ENCODE measurements around the gene KRTAP5-1.

The KRTAP5-1 gene

DNA sequence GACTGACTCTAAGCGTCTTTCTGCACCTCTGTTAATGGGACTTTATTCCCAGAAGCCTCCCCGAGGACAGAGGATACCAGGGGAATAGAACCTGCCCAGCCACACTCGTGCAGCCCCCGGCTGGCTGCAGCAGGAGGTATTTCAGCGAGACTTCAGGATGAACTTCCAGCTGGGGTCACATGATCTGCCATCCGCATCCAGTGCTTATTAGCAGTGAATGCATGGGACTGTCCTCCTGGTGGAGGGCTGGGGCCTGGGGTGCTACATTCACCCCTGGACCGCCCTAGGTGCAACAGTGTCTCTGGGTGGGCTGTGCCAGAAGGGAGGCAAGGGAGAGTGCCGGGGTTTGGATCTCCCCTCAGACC is 14.6 kb downstream of the KRTAP5-1 start:
- TF ChIP-seq GABPA (IDR thresholded peaks at IDR 0.05; ENCODE audit: low read depth) (no peak), POLR2AphosphoS5 (IDR thresholded peaks at IDR 0.05; ENCODE audit: low read depth) (no peak), SPI1 (IDR thresholded peaks at IDR 0.05; ENCODE audit: borderline replicate concordance, low read depth) (no peak)
- TF ChIP-seq, protein P1, sequence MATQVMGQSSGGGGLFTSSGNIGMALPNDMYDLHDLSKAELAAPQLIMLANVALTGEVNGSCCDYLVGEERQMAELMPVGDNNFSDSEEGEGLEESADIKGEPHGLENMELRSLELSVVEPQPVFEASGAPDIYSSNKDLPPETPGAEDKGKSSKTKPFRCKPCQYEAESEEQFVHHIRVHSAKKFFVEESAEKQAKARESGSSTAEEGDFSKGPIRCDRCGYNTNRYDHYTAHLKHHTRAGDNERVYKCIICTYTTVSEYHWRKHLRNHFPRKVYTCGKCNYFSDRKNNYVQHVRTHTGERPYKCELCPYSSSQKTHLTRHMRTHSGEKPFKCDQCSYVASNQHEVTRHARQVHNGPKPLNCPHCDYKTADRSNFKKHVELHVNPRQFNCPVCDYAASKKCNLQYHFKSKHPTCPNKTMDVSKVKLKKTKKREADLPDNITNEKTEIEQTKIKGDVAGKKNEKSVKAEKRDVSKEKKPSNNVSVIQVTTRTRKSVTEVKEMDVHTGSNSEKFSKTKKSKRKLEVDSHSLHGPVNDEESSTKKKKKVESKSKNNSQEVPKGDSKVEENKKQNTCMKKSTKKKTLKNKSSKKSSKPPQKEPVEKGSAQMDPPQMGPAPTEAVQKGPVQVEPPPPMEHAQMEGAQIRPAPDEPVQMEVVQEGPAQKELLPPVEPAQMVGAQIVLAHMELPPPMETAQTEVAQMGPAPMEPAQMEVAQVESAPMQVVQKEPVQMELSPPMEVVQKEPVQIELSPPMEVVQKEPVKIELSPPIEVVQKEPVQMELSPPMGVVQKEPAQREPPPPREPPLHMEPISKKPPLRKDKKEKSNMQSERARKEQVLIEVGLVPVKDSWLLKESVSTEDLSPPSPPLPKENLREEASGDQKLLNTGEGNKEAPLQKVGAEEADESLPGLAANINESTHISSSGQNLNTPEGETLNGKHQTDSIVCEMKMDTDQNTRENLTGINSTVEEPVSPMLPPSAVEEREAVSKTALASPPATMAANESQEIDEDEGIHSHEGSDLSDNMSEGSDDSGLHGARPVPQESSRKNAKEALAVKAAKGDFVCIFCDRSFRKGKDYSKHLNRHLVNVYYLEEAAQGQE (IDR thresholded peaks at IDR 0.05; ENCODE audit: insufficient replicate concordance, low read depth): no peak
- TF ChIP-seq, protein P2, sequence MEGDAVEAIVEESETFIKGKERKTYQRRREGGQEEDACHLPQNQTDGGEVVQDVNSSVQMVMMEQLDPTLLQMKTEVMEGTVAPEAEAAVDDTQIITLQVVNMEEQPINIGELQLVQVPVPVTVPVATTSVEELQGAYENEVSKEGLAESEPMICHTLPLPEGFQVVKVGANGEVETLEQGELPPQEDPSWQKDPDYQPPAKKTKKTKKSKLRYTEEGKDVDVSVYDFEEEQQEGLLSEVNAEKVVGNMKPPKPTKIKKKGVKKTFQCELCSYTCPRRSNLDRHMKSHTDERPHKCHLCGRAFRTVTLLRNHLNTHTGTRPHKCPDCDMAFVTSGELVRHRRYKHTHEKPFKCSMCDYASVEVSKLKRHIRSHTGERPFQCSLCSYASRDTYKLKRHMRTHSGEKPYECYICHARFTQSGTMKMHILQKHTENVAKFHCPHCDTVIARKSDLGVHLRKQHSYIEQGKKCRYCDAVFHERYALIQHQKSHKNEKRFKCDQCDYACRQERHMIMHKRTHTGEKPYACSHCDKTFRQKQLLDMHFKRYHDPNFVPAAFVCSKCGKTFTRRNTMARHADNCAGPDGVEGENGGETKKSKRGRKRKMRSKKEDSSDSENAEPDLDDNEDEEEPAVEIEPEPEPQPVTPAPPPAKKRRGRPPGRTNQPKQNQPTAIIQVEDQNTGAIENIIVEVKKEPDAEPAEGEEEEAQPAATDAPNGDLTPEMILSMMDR (IDR thresholded peaks at IDR 0.05; ENCODE audit: insufficient read depth, low read length): no peak
- H3K4me3 ChIP-seq (replicated peaks; ENCODE audit: insufficient read depth, low read length): no peak overlapping the region

DNA sequence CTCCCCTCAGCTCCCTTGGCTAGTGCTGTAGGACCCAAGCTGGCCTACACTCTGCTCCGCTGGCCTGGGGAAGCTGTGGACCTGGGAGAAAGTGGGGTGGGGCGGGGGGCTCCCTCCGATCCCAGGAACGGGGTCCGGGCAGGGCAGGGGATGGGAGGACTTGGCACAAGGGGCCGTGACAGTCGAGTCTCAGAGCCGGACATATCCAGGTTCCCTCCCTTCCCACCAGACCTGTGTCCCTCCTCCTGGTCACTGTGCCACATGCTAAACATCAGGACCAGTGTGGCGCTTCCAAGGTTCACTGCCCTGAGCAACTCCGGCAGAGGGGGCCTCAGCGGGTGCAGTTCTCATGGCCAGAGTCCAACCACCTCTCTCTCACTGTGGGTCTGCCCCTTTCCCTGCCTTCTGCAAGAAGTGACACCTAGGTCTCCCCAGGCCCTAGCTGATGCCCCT is 15.1 kb downstream of the KRTAP5-1 start:
- H3K27me3 ChIP-seq (ENCODE audit: insufficient read depth, poor library complexity, severe bottlenecking): peaks cover 52% of the 10 kb centered on the region
- H3K4me3 ChIP-seq (replicated peaks; ENCODE audit: insufficient read depth, low read length): no peak overlapping the region
- TF ChIP-seq POLR2AphosphoS5 (IDR thresholded peaks at IDR 0.05; ENCODE audit: low read depth): no peak
- TF ChIP-seq, protein P2 (IDR thresholded peaks at IDR 0.05; ENCODE audit: insufficient read depth, low read length): no peak
- TF ChIP-seq, protein P1 (IDR thresholded peaks at IDR 0.05; ENCODE audit: insufficient replicate concordance, low read depth): no peak
- DNase-seq (ENCODE audit: low read depth in 1 of 2, low spot score in 1 of 2): no peak
- H3K27ac ChIP-seq (replicated peaks): no peak overlapping the region

More for the DNA sequence above, 14.6 kb downstream of the KRTAP5-1 start:
- H3K27me3 ChIP-seq (ENCODE audit: insufficient read depth, poor library complexity, severe bottlenecking): peaks cover 50% of the 10 kb centered on the region
- H3K27ac ChIP-seq (replicated peaks): no peak overlapping the region
- no peak for DNase-seq (ENCODE audit: low read depth in 1 of 2, low spot score in 1 of 2)

DNA sequence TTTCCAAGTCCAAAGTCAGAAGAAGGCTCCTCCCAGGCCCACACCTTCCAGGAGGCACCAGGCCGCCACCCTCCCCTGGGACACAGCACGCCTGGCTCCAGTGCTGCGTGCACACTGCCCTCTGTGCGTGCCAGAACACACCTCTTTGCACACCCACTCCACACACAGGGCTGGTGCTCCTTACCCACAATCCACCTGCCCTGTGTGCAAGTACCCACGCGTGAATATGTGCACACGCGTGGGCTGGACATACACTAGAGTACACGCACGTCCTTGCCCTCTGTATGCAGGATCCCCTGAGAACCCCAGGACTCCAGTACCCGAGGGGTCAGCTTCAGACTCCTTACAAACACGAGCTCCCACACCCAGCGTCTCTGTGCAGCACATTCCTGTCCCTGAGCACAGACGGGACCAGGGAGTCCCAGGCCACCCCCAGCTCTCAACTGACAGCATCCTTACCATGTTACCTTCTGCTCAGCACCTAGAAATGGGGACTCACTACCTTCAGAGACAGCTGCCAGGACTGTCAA is 15.8 kb downstream of the KRTAP5-1 start:
- H3K4me3 ChIP-seq (replicated peaks; ENCODE audit: insufficient read depth, low read length): no peak overlapping the region
- peaks cover 56% of the 10 kb centered on the region for H3K27me3 ChIP-seq (ENCODE audit: insufficient read depth, poor library complexity, severe bottlenecking)
- TF ChIP-seq, protein P2 (IDR thresholded peaks at IDR 0.05; ENCODE audit: insufficient read depth, low read length): no peak
- TF ChIP-seq SPI1 (IDR thresholded peaks at IDR 0.05; ENCODE audit: borderline replicate concordance, low read depth): no peak
- no peak for TF ChIP-seq GABPA (IDR thresholded peaks at IDR 0.05; ENCODE audit: low read depth)
- no peak for TF ChIP-seq POLR2AphosphoS5 (IDR thresholded peaks at IDR 0.05; ENCODE audit: low read depth)
- no peak for DNase-seq (ENCODE audit: low read depth in 1 of 2, low spot score in 1 of 2)
- H3K27ac ChIP-seq (replicated peaks): no peak overlapping the region

DNA sequence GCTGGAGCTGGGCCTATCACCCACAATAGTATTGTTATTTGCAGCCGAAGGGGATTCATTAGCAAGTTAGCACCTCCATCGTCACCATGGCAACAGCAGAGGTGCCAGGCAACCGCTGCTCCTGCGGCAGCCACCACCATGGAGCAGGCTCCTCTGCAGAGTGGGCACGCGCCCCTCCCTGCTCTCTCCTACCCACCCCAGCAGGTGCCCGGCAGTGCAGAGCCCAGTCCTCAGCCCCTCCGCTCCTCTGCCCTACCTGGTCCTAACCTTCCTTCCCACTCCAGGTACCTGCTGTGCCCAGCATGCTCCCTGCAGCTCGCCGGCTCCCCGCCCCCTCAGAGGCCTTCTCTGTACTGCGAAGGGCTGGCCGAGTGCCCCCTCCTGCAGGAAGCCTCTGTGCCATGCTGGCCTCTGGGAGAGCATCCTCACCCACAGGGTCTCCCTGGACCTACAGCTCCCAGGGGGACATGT is 16.6 kb downstream of the KRTAP5-1 start:
- Histone ChIP-seq H3K27ac (replicated peaks) (no peak overlapping the region), H3K4me3 (replicated peaks; ENCODE audit: insufficient read depth, low read length) (no peak overlapping the region), H3K27me3 (ENCODE audit: insufficient read depth, poor library complexity, severe bottlenecking) (peaks cover 51% of the 10 kb centered on the region)
- no peak for DNase-seq (ENCODE audit: low read depth in 1 of 2, low spot score in 1 of 2)
- TF ChIP-seq, protein P2 (IDR thresholded peaks at IDR 0.05; ENCODE audit: insufficient read depth, low read length): no peak
- TF ChIP-seq GABPA (IDR thresholded peaks at IDR 0.05; ENCODE audit: low read depth): no peak
- TF ChIP-seq SPI1 (IDR thresholded peaks at IDR 0.05; ENCODE audit: borderline replicate concordance, low read depth): no peak
- TF ChIP-seq, protein P1 (IDR thresholded peaks at IDR 0.05; ENCODE audit: insufficient replicate concordance, low read depth): no peak
- TF ChIP-seq POLR2AphosphoS5 (IDR thresholded peaks at IDR 0.05; ENCODE audit: low read depth): no peak
